ENCODE data around the gene TOMM40L.
A peak's percentile ranks its signal among the peaks of the same experiment; 100 is the strongest.

TOMM40L gene

DNA sequence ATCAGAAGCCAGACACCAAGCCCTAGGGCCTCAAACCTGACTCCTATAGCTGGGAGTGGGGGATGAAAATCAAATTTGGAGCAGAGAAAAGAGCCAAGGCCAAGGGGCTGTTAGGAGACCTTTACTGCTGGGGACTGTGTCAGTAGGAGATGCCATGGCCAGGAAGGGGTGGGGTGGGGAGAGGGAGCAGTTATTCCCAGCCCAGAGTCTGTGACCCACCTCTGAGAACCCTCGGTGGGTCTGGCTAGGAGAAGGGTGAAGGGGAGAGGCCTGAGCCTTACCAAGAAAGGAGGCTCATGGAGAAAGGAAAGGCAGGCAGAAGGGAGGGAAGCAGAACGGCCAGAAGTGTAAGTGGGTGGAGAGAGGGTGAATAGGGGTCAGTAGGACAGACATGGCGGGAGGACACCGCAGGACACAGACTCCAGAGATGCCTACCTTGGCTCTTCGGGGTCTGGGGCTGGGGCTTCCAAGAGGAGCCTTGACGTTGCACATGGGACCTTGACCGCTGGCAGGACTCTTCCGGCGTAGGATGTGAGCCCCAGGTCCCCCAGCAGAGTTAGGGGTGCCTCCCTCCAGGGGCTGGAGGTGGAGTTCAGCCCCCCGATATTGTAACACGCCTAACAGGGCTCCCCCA lies 28.2 kb upstream of the TOMM40L start:
- no peak for DNase-seq

DNA sequence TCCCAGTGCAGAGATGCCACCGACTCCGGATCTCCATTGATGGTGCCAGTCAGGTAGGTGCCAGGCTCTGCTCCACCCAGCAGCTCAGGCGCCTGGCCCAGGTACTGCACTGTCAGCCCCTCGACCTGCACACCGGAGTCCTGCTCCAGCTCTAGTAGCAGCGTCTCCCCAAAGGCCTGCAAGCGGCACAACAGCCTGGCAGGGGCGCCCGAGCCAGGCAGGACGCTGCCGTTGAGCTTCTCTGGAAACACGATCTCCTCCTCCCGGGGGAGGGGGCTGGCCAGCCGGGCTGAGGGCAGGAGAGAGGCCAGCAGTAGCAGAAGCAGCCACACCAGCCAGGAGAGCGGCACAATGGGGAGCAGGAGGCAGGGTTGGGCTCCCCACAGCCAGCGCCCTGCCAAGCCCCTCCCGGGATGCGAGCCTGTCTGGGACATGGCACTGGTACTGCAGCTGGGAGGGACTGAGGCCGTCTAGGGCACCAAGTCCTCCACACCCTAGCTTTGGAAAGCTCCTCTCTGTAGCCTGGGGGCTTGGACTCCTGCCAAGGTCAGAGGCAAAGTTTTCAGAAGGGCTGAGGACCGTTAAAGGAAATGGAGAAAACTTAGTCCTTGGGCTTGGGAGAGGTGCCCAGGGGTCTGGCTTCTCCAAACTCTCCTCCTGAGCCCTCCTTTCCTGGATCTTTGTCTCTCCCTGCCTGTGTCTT lies 27.5 kb upstream of the TOMM40L start:
- no peak for DNase-seq

DNA sequence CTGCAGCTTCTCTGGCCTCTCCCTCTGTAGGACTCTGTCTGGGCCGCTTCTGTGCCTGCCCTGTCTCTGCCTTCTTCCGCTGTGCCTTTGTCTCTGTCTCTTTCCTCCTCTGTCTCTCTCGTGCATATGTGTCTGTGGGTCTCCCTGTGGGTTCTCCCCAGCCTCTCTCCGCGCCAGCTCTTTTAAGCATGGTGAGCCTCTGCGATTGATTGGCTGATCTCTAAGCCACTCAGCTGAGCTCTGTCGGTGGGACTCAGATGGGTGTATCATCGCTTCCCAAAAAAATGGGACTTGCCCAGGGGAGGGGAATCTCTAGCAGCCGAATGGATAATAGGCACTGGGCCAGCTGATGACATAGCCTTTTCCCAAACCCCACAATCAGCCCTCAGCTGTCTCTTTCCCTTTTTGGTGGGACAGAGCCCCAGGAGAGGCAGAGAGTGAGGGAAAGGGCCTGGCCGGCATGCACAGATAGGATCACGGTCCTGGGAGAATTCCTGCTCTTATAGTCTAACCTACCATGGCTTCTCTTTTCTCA lies 26.9 kb upstream of the TOMM40L start, which contains the start of gene ADAMTS4:
TSS of gene ADAMTS4 (minus strand) at position 158 of the 535 bp plus-strand sequence. CDS start 427 bp downstream, outside the sequence.
- no peak for DNase-seq

DNA sequence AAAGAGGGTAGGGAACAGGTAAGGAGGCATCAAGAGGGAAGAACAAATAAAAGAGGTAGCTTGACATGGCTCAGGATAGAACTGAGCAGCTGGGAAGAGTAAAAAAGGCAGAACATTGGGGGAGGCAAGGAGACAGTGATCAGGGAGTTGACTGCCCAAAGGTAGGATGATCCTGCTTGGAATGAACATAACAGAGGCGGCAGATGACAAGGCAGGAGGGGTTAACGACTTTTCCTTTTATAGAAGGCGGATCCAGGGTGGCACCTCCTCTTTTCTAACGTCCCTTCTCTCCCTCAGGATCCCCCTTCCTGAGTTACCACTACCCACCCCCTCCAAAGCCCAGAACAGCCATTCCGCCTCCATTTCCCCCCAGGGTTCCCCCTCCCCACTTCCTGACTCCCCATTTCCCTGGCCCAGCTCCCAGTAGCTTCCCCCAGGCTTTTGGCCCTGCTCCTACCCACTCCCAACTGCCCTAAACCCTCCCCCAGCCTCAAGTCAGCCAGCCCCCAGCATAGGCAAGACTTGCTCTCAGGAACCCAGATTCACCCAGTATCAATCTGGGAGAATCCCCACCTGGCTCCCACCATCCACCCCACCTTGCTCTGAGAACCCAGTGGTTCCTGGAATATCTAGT lies 26.2 kb upstream of the TOMM40L start:
- no peak for DNase-seq

DNA sequence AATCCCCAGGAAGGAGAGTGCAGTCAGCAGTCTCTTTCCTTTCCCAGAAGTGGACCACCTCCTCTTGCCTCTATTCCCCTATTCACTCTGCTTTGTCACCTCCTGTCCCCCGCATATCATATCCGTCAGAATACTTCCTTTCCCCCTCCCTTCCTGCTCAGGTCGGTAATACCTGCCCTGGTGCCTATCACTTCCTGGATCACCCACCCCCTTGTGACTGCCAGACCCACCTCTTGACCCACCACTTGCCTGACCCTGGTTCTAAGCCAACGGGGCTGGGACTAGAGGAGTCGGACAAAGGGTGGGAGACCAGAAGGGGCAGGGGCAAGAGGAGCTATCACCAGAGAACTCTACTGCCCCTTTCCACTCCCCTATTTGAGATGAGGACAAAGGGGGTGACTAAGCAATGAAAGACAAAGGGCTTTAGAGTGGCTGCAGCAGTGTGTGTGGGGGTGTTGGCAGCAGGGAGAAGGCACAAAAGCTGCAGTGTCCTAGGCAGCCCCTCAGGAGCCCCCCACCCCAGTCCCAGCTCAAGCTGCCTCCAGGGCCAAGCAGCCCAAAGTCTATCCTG lies 25.4 kb upstream of the TOMM40L start:
- DNase-seq = no peak

DNA sequence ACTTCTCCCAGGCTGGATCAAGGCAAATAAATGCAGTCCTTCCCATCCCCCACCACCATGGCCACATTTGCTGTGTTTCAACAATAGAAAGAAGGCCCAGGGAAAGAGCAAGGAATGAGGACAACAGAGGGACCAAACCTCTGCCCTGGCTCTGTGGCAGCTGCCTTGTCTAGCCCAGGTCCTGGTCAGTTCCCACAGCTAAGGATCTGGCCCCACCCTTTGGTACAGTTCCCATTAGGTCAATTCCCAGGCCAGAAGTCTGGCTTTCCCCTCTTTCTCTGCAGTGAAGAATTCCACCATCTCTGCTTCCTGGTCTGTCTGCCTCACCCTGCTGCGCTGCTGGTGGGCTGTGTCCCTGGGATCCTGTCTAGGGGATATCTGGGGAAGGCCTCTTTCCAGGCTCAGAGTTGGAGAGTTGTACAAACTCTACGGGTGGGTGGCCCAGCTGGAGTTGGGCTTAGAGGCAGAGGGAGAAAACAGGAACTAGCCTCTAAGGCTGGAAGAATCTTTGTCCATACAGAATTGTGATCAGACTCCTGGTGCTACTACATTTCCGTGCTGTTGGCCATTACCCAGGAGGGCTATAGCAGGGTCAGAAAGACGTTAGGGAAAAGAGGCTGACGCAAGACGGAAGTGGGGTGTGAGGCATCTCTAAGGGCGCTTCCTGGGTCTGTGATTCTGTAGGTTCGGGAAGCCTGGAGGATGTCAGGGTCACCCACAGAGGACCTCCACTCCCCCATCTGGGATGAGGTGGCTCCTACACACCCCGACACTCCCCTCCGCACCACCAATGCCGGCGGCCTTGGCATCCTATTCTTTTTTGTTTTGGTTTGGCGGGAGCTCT lies 24.6 kb upstream of the TOMM40L start:
- DNase-seq = no peak

DNA sequence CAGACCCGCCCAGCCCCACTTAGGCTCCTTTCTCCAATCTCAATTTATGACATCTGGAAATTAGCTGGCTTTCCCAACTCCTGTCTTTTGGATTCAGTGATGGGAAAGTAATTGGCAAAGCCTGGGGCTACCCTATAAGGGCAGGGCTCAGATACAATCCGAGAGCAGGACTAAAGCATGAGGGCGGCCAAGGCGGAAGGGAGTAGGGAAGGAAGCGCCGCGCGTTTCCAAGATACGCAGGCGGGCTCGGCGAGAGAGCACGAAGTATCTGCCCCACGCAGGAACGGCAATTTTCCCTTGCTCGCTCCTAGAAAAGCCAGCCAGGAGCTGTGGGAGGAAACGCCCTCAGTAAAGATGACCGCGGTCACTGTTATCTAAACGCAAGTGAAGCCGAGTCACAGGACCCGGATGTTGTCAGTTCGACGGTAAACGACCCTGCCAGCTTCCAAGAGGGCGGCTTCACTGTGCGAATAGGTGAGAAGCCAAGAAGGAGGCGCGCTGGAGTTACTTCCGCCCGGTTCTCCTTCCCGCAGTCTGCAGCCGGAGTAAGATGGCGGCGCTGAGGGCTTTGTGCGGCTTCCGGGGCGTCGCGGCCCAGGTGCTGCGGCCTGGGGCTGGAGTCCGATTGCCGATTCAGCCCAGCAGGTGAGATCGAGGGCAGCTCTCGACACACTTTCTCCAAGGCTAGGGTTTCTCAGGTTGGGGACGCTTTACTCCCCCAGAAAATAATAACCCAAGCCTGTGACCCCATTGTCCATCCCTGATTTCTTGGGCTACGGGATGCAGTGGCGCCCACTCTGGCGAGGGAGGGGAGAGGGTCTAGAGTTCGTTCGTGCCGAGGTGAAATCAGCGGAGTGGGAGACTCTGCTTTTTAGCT lies 23.8 kb upstream of the TOMM40L start, which contains the start of gene NDUFS2:
TSS of gene NDUFS2 (plus strand) at position 532 of the 877 bp plus-strand sequence. CDS start at position 551, 19 bp downstream.
- DNase-seq = peak; percentile 96

DNA sequence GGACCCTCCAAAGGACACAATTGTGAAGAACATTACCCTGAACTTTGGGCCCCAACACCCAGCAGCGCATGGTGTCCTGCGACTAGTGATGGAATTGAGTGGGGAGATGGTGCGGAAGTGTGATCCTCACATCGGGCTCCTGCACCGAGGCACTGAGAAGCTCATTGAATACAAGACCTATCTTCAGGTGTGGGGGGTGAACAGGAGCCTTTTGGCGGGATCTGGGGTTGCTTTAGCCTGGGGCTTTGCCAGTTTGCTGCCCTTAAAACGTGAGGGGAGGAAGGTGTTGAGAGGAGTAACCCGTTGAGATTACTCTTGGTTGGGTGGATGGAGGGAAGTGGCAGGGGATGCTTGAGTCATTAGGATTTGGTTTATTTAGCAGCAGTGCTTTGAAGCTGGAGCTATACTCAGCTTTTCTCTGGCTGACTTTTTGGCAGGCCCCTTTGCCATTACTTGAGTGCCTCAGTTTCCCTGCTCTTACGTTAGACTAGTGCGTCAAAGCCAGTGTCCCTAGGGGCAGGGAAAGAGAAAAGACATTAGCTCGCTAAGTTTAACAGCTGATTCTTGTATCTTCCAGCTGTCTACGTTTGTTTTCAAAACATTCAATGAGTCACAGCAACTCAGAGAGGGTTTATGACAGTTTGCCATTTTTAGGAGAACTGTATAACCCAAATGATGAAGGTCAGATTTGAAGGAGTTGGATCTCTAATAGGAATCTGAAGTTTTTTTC lies 19.3 kb upstream of the TOMM40L start:
- no peak for DNase-seq

DNA sequence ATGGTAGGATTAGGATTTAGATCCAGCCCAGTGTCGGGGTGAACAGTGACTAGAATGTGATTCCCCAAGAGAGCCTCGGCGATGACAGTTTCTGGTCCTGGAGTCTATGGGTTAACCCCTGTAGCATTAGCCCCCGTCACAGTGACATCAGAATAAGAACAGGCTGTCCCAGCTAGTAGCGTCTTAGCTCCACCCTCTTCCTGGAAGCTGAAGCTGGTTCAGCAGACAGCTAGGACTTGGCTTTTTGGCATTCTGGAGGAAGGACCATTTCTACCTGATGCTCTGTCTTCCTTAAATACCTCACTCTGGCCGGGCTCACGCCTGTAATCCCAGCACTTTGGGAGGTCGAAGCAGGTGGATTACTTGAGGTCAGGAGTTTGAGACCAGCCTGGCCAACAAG lies 18.7 kb upstream of the TOMM40L start:
- DNase-seq = no peak

DNA sequence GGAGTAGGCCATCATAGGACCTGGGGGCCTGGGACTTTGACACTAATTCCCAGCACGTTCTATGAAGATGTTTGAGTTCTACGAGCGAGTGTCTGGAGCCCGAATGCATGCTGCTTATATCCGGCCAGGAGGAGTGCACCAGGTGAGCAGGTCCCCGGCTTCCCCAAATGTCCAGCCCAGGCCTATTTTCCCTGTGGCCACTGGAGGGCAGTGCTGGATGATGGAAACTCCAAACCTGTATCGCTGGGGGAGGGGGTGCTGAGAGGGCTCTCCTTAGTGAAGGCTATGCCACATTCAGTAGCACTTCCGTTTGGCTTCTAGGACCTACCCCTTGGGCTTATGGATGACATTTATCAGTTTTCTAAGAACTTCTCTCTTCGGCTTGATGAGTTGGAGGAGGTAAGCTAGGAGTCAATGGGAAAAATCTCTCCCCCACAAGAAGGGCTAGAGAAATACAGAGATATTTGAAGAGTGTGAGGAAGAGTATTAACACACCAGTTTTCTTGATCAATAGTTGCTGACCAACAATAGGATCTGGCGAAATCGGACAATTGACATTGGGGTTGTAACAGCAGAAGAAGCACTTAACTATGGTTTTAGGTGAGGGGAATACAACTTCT lies 16.0 kb upstream of the TOMM40L start:
- DNase-seq = peak; percentile 74

DNA sequence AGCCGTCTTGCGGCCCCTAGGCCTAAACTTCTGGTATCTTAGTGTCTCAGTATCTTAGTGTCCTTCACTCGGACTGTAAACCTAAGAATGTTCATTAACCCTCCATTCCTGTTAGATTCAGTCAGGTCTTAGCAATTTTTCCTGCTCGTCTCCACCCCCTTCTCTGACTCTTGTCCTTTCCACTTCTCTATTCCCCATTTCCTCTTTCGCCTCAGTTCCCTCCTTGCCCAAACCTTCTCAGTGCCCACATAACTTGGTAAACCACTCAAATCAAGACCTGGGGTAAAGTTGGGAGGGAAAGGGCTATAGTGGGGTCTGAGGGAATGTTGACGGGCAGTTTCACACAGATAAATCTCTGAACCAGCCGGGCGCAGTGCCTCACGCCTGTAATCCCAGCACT lies 11.5 kb upstream of the TOMM40L start:
- no peak for DNase-seq

DNA sequence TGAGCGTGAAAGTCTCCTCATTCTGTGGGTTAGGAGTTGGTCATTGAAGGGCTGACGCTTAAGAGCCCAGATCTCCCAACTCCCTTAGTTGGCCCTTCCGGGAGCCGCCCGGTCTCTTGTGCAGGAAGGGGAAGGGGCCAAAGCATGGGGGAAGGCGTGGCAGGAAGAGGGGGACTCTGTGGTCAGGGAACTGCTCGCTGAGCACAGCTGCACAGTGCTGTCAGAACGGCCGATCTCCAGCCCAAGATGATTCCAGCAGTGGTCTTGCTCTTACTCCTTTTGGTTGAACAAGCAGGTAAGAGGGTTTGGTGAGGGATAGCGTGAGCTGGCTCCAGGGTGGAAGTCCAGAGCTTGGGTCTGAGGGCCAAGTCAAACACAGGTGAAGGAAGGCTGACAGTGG lies 10.8 kb upstream of the TOMM40L start, which contains the start of gene FCER1G:
TSS of gene FCER1G (plus strand) at position 220 of the 400 bp plus-strand sequence. CDS start at position 247, 27 bp downstream.
- no peak for DNase-seq

DNA sequence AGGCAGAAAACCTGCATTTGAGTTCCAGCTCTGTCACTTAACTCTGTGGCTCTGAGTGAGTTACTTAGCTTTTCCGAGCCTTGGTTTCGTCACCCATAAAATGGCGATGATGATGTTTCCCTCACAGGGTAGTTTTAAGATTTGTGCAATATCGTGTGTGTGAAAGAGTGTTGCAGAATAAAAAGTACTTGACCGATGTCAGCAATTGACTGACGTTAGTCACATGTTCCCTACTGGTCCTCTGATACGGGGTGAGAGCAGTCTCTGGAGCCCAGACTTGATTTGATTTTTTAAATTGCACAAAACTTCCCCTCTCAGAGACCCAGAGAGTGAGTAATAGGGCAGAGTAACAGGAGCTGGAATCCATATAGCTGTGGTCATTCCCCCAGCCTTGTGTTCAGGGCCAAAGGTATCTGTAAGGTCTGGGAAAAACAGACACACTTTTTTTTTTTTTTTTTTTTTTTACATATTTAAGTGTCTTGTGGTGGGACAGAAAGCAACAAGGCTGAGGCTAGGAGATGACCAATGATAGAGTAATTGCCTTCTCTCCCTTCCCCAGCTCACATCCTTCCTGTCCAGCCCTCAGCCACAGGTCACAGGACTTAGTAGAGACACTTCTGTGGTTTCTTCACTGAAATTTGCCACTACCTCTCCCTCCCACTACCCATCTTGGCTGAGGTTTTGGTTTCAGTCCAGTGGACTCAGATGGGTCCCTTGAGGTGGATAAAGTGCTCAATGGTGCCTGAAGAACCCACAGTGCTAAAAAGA lies 8.7 kb upstream of the TOMM40L start:
- DNase-seq = peak; percentile 14

DNA sequence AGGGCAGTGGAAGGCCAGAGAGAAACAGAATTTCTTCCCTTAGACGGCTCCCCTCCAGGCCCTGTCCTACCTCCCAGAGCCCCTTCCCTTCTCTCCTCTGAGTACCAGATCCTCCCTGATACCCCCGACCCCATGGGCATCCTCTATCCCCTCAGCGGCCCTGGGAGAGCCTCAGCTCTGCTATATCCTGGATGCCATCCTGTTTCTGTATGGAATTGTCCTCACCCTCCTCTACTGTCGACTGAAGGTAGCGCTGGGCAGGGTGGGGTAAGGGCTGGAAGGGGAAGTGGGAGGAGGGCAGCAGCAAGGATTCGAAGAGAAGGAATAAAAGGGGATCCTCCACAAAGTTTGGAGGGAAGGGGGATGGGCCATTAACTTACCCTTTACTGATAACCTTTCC lies 8.0 kb upstream of the TOMM40L start:
- no peak for DNase-seq

DNA sequence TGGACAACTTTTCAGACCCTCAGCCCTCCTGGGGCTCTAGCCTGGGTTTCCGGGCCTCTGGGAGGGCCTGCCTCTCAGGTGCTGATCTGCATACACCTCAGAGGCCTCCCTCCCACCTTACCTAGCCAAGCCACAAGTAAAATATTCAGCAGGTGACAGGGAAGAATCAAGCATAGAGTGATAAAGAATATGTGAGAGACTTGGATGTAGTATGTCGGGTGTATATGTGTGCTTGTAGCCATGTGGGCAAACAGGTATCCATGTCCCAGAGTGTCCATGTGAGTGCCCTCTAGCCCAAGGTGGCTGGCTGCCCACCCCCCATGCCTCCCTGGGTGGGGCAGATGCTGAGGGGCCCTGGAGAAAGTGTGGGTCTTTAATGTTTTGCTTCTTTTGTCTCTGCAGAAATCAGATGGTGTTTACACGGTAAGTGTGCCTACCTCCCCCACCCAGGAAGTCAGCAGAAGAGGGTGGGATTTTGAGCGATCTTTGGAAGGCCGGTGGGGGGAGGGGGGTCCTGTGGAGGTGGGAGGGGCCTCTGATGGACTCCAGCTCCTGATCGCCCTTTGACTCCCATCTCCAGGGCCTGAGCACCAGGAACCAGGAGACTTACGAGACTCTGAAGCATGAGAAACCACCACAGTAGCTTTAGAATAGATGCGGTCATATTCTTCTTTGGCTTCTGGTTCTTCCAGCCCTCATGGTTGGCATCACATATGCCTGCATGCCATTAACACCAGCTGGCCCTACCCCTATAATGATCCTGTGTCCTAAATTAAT lies 7.4 kb upstream of the TOMM40L start:
- DNase-seq = no peak

DNA sequence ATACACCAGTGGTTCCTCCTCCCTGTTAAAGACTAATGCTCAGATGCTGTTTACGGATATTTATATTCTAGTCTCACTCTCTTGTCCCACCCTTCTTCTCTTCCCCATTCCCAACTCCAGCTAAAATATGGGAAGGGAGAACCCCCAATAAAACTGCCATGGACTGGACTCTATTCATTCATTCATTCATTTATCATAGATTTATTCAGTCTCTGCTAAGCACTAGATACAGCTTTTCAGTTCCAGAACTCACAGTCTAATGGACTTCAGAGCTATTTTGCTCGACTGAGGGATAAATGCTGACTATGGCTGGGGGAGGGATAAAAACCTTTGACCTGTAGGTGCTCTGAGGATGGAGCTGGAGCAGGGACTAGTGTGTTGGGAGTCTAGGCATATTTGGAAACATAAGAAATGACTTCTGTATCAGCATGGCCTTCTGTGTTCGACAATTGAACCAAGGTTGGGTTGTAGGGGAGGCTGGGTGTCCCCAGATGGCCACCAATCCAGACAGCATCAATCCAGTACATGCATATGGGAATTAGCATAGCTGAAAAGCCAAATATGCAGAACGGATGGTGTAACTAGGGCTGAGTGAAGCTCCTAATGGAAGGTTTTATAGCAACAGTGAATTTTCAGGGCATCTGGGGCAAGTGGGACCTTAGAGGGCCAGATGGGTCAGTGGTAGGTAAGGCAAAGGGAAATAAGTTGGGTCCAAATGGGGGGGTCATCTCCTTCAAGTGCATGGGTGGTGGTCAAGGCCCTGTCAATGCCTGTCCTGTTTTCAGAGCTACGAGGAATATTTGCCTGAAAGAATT lies 6.6 kb upstream of the TOMM40L start:
- no peak for DNase-seq

DNA sequence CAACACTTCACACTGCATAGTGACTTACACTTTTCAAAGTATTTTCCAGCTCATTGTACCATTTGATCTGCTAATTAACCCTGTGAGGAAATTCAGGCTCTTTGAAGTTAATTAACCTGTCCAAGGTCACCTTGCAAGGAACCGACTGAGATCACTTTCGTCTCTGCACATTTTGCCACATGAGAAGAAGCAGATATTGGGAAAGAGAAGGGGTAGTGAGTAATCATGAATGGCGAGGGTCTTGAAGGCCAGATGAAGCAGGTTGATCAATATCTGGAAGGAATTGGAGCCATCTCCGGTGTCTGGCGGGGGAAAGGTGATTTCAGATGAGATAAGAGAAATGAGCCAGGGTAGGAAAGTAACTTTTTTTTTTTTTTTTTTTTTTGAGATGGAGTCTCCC lies 5.9 kb upstream of the TOMM40L start:
- no peak for DNase-seq
